GM11168 (cell line): ENCODE results near the gene FGF12.

Source experiments
- in situ Hi-C: fragments of 300-500 bp; cut with MboI; formaldehyde crosslinking; loops from one replicate; pipeline ENCODE4 v1.12.0; 2022; ENCODE audit warnings: low sequenced_read_pairs; ENCODE audit not compliant: unreplicated experiment

Gene FGF12

DNA sequence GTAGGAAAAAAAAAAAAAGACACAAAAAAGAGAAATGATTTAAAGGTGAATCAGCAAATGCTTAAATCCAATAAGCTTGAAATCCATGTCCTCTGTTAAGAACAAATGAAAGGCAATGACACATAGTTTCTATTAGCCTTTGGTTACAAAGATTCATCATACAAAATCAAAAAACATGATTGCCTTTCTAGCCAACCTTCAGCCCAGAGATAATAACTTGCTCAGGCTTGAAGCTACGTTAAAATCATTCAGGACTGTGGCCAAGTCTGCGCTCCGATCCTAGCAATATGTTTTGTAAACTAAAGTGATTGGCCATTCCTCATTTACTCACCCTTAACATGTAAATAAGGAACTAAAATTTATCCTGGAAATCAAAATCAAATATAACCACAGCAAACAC is 556.7 kb downstream of the FGF12 start:
- in situ Hi-C loops: no loop called here

DNA sequence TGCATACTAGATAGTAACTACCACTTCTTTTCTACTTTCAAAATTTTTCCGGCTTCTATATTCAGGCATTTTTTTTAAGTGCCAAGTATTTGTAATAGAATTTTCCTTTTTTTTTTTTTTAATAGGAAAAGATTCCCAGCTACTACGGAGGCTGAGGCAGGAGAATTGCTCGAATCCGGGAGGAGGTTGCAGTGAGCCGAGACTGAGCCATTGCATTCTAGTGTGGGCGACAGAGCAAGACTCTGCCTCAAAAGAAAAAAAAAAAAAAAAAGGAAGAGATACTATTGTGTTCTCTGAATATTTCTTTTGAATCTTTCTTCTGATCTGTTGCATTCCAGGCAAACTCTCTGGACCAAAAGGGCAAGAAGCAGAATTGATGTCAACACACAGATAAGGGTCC is 557.3 kb downstream of the FGF12 start:
- in situ Hi-C loops: no loop called here

DNA sequence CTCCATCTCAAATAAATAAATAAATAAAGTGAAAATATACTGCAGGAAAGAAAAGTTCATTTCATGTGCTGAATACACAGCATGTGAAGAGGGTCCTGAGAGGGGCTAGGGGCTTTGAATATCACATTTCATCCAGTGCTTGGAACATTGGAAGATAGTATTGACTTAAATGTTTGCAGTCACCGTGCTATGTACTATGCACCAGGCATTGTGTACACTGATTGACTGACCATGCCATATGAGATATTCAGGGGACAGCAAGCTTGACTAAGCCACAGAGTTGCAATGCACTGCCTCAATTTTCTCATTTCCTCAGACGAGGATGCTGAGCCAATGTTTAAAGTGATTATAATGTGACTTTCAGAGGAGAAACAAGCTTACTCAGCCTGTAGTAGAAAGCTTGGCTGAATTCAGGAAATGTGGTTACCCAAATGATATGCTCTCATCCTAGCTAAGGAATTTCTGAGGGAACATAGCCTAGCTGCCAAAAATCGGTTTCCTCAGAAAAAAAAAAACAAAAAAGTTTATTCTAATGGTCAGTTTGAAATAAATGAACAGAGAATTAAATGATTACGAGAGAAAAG is 557.9 kb downstream of the FGF12 start:
- in situ Hi-C loops: no loop called here

DNA sequence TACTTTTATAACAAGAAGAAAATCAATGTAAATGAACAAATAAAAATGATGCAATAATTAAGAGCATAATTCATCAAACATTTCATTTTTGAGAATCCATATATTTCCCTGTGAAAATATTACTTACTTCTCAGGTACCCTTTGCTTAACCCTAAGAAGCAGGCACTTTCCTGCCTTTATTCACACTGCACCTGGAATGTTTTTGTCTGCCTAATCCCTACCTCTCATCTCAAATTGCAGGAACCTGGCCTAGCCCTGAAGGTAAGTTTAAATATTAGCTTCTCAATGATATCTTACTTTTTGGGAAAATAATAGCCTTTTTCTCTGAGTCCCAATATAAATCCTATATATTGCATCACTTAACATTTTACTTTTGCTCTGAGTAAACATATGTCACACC is 559.1 kb downstream of the FGF12 start:
- in situ Hi-C loops: no loop called here

DNA sequence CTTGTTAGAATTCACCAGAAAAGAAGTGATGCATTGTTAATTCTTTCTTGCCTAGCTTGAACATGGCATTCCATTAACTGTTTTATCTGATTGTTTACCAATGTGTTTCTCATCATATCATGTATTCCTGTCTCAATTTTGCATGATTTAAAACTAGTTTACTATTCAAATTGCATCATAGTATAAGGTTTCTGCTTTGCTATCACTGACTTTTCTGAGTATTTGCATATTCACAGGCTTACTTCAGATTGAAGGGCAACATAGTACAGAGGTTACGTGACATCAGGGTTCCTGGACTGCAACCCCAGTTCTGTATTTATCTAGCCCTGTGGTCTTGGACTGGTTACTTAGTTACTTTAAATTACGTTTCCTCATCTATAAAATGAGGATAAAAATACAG is 561.8 kb downstream of the FGF12 start:
- in situ Hi-C loops: no loop called here

DNA sequence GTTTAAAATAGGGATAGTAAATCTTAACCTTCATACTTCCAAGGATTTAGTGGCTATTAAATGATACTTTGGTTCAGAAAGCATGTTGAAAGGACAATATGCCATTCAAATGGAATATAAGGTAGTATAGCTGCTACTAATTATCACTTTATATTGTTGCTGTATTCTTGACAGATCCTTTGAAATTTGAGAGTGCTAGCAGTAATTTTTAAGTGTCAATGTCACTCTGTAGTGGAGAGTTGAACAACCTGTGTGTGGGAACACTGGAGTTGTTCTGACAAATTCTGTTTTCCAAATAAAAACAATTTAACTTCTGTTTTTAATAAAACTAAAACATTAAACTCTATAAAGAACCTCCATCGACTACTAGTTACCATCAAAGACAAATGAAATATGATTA is 565.7 kb downstream of the FGF12 start:
- in situ Hi-C loops: no loop called here

DNA sequence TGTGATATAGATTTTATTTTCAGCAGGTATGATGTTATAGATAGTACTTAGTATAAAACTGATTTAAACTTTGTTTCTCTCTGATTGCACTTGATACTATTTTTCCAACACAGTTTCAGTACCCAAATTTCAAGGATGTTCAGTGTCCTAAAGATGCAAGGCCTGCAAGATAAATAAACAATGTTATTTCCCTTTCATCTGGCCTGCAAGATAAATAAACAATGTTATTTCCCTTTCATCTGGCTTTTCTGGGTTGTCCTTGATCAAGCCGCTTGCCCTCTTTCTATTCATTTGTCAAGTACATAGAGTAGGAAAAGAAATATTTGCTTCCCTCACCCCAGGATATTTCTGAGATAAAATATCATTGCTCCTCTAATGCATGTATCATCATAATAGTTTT is 571.0 kb downstream of the FGF12 start:
- in situ Hi-C loops: no loop called here

DNA sequence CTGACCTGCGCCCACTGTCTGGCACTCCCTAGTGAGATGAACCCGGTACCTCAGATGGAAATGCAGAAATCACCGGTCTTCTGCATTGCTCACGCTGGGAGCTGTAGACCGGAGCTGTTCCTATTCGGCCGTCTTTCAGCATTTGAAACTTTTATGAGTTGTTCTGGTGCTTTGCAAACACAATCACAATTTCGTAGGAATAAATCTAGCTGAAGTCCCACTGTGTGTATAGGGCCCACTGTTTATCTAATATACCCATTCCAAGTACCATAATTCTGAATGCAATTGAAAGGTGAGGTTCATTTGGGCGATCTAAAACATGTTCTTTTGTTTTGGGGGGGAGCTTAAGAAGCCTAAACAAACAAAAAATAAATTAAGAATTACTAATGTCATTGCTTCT is 572.1 kb downstream of the FGF12 start:
- in situ Hi-C loops: no loop called here

DNA sequence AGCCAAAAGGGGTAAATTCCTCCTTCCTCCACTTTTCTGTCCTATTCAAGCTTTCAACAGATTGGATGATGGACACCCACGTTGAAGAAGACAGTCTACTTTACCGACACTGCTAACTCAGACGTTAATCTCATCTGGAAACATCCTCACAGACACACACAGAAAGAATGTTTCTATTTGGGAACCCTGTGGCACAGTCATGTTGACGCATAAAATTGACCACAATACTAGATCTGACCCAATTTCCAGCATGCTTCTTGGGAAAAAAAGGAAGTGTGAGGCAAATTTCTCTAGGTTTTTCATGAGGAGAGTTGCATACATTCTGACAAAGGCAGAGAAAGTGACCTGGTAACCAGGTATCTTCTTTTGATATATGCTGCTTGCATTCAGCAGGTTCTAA is 594.1 kb downstream of the FGF12 start:
- in situ Hi-C loops: no loop called here

DNA sequence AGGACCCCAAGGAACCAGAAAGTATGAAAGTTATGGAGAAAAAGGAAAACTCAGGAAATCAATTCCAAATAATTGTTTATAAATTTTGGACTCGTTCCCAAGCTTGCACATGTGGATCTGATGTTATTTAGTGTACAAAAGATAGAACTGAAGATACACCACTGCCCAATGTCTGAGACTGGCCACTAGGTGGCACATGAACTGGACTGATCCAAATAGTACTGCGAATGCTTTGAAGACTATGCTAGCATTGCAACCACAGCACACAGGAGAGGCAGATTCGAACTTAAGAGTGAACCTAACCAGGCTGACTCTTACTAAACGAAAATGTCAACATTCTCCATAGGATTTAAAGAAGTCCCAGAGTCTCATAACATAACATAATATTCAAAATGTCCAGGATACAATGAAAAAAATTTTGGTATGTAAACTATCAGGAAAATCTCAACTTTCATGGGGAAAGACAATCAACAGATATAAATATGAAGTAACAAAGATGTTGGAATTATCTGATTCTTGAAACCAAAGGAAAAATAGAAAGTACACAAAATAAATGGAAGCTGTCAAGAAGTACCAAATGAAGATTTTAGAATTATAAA is 596.7 kb downstream of the FGF12 start:
- in situ Hi-C loops: no loop called here

DNA sequence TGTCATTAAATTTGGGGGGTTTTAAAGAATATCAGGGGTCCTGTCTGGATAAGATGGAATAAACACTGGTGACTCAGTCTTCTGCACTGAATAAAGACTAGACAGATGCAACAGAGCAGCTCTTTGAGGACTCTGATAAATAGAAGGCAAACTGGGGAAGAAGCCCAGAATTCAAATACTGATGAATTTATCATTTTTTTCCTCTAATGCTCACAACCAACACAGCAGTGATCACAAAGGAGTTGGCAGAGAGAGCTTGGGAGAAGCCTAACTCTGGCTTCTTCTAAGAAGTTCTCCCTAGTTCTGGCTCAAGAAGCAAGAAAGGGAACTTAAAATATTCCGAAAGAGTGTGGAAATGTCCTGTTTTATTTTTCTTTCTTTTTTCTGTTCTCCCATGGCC is 597.8 kb downstream of the FGF12 start:
- in situ Hi-C loops: no loop called here

DNA sequence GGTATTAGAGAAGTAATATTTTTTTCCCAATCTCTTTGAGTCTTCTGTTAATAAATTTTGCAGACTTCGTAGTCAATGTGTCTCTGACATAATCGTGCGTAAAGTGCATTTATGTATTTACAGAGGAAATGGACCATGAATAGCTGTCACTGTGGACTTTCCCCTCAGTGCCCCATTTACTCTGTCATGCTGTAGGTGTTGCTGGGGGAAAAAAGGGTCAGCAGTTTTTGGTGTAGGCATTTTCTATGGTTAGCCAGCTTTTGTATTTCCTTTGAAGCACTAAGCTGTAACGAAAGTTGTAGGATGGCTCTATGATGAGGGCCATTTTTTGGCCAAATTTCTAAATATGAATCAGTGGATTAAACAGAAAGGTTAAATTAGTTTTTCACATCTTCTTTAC is 598.4 kb downstream of the FGF12 start:
- in situ Hi-C loops: no loop called here

DNA sequence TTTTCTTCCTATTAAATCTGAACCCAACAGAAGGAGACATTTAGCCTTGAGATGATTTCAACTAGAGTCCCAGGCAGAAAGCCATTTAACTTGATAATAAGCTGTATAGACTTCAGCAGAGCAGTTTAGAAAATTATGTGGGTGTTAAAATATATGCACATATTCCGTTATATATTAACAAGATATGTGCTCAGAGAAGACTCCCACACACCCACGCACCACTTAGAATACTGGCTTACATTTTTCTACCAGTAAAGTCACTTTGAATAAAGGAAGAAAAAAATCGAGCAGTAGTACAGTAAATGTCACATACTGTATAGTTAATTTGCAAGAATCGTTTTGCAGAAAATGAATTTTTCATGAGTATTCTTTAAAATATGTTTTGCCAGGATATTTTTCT is 599.3 kb downstream of the FGF12 start:
- in situ Hi-C loops: no loop called here

DNA sequence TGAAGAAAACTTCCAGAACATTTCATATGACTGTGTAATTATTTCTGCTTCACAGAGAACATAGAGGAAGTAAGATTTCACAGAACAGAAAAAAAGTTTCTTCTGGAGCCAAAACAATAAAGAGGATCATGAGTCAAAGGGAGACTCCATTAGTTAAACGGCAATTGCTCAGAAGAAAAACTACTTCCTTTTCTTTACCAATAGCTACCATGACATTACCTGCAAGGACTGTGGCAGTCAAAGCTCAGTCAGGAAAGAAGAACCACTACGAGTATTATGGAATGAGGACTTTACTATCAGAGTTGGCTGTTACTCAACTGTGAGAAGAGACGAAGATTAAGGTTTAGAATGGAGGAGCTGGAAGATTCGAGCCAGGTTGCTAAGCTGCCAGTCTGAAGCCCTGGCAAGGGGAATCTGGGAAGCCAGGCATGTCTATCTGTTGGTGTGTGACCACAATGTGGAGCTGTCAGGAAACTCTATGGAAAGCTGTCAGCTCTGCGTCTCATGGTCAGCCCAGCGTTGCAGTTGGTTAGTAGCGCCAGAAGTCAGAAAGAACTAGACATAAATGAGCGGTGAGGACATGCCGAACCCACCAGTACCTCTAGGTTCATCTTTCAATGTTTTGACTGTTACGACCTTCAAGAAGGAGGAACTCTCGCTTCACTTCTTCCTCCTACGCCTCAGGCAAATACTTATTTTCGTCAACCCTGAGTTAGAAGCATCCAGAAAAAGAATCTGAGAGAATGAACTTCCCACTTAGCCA is 604.3 kb downstream of the FGF12 start:
- in situ Hi-C loops: no loop called here

DNA sequence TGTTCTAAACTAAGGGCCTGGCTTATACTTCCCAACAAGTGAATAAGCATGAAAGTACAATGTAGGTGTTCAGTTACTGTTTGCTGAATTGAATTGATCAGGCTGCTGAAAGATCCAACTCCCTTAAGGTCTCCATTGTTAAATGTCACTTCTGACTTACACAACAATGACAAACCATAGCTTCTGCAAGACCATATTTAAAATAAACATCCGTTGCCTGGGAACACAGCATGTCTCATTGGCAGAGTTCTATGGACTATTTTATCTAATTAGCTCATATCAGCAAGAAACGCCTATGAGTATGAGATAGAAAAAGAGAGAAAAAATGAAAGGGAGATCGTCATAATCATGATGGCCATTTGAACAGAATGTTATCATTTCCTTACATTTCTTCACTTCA is 605.4 kb downstream of the FGF12 start:
- in situ Hi-C loops: no loop called here

DNA sequence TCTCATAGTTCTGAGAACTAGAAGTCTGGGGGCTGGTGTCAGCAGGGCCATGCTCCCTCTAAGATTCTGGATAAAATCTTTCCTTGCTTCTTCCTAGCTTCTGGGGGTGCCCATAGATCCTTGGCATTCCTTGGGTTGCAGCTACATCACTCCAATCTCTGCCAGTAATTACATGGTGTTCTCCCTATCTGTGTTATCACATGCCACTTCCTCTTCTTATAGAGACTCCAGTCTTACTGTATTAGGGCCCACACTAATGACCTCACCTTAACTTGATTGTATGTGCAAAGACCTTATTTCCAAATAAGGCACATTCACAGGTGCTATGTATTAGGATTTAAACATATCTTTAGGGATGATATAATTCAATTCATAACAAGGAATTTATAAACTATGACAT is 618.5 kb downstream of the FGF12 start:
- in situ Hi-C loops: no loop called here

DNA sequence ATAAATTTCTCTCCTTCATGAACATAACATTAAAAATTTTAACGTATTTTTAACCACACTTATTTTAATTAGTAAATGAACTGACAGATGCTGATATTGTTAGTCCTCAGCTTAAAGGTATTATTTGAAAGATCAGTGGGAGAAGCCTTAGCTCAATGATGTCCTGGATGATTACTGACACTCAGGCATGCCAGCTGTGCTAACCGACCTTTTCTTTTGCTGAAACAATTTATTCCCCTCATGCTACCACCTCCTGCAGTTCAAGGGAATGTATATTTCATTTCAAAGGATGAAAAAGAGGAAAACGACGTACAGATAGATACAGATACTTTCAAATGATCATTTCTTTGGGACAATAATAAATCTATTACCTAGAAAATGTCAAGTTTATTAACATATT is 620.8 kb downstream of the FGF12 start:
- in situ Hi-C loops: no loop called here

DNA sequence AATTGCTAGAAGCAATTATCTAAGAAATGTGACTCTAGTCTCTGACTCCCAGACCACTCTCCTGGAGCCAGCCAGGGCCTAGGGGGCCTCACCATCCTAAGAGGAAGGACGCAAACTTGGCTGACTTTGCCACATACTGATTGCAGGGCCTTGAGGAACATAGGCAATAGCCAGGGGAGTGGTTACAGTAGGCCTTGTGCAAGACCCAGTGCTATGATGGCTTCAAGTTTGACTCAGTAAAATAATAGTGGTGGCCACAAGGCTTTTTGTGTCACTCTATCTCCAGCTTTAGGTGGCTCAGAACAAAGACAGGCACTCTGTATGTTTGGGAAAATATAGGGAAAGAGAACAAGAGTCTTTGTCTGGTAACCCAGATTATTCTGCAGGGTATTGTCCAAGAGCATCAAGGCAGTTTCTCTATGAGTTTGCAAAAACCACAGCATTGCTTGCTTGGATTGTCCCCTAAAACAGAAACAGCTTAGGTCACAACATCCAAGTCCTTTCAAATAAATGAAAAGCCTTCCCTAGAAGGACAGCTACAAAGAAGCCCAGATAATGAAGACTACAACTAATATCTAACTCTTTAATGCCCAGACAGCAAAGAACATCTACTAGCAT is 634.8 kb downstream of the FGF12 start:
- in situ Hi-C loops: no loop called here

DNA sequence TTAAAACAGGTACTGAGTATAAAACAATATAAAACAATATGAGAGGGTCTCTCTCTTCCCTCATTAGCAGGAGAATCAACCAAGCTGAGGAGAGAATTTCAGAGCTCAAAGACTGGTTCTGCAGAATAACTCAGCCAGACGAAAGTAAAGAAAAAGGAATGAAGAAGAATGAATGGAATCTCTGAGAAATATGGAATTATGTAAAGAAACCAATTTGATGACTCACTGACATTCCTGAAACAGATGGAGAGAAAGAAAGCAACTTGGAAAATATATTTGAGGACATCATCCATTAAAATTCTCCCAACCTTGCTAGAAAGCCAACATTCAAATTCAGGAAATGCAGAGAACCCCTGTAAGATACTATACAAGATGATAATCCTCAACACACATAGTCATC is 635.5 kb downstream of the FGF12 start:
- in situ Hi-C loops: no loop called here

DNA sequence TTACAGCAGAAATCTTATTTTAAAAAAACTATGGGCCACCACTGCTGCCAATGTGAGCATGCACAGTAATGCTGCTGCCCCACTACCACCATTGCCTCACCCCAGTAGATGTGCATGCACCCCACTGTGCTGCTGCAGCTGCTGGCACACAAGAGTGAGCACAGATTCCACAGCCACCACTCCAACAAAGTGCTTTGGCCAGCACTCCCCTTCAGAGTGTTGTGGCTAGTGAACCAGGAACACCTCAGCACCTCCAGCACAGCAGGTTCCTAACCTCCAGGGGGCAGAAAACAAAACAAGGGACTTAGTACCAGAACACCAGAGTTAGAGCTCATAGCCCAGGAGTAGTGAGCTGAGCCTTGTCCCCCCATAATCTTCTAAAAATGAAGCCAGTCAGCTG is 636.8 kb downstream of the FGF12 start:
- in situ Hi-C loops: no loop called here
